Measurements from ENCODE around the gene EPB41L3. TPM values are rescaled to one million over a fixed set of nuclear protein-coding genes. Genes with fewer than 3 reads are reported as not detected.

The EPB41L3 gene
- total RNA-seq, 1 experiment from 2014 or later: 0.34 TPM

DNA sequence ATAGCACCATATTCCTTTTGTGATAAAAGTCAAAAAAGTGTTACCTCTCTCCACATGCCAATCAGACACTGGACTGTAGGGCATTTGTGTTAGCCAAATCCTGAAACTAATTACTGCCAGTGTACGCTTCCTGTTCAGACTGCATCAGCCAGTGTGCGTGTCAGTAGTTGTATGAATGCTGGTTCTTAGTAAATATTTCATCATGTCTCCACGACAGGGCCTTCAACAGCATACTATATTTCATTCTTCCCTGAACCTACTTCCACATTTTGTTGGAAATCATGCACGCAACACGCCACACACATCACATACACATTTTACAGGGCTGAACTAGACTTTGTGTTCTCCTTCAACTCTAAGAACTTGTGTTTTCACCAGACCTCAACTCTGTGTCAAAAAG, 77.5 kb downstream of the EPB41L3 start:
- Histone ChIP-seq H3K9me3 (ENCODE audit: control insufficient read depth in 1 of 2, insufficient read depth in 1 of 2, low read depth in 1 of 2, low read length in 2 of 2) (peaks cover 8 to 26% of the 10 kb centered on the region in 2 experiments; a peak in 2 of 4 replicates), H3K4me2 (ENCODE audit: low read length) (no peak overlapping the region), H3K4me3 (replicated peaks in 1 of 2; ENCODE audit: low read depth in 1 of 2, low read length in 2 of 2) (no peak overlapping the region), H3K9me2 (ENCODE audit: insufficient read depth) (no peaks in the 10 kb centered on the region), H4K20me1 (ENCODE audit: insufficient read depth) (no peaks in the 10 kb centered on the region), H3K4me1 (ENCODE audit: control insufficient read depth in 1 of 2, insufficient read depth in 2 of 2, low read length in 2 of 2) (no peaks in the 10 kb centered on the region), H3K9ac (ENCODE audit: low read length) (no peak overlapping the region), H2AFZ (ENCODE audit: low read depth, low read length, poor library complexity, severe bottlenecking) (no peak overlapping the region), H3K36me3 (ENCODE audit: control insufficient read depth in 1 of 2, insufficient read depth in 2 of 2, low read length in 2 of 2) (no peaks in the 10 kb centered on the region), H3K27ac (ENCODE audit: low read depth, low read length) (no peak overlapping the region), H3K27me3 (ENCODE audit: insufficient read depth, low read length) (no peaks in the 10 kb centered on the region), H3K79me2 (ENCODE audit: insufficient read depth, low read length) (no peaks in the 10 kb centered on the region)
- RAD21 ChIA-PET (ENCODE audit: low non-redundant PET in 1 of 2, low total read pairs in 2 of 2, uncharacterized antibody in 2 of 2, unreplicated experiment in 2 of 2): no interaction called here
- CTCF ChIA-PET: no interaction called here
- DNase-seq (ENCODE audit: low read depth, low spot score) (no peak), ATAC-seq (no peak)
- intact Hi-C loops (cut with micrococcal nuclease): no loop called here
- no TSS peak for BruUV-seq (replicated peaks)
- TF ChIP-seq SP1 (IDR thresholded peaks at IDR 0.05; ENCODE audit: low read depth): no peak
- TF ChIP-seq ZFX (IDR thresholded peaks at IDR 0.05): no peak
- TF ChIP-seq EGR1 (IDR thresholded peaks at IDR 0.05; ENCODE audit: low read depth): no peak
- TF ChIP-seq, protein P1, sequence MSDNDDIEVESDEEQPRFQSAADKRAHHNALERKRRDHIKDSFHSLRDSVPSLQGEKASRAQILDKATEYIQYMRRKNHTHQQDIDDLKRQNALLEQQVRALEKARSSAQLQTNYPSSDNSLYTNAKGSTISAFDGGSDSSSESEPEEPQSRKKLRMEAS (IDR thresholded peaks at IDR 0.05): no peak
- TF ChIP-seq EZH2 (IDR thresholded peaks at IDR 0.05): no peak
- TF ChIP-seq SRF (IDR thresholded peaks at IDR 0.05; ENCODE audit: low read depth): no peak
- TF ChIP-seq, protein P2, sequence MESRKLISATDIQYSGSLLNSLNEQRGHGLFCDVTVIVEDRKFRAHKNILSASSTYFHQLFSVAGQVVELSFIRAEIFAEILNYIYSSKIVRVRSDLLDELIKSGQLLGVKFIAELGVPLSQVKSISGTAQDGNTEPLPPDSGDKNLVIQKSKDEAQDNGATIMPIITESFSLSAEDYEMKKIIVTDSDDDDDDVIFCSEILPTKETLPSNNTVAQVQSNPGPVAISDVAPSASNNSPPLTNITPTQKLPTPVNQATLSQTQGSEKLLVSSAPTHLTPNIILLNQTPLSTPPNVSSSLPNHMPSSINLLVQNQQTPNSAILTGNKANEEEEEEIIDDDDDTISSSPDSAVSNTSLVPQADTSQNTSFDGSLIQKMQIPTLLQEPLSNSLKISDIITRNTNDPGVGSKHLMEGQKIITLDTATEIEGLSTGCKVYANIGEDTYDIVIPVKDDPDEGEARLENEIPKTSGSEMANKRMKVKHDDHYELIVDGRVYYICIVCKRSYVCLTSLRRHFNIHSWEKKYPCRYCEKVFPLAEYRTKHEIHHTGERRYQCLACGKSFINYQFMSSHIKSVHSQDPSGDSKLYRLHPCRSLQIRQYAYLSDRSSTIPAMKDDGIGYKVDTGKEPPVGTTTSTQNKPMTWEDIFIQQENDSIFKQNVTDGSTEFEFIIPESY (IDR thresholded peaks at IDR 0.05; ENCODE audit: extremely low read depth, insufficient replicate concordance, low read length): no peak
- no peak for TF ChIP-seq ZNF274 (IDR thresholded peaks at IDR 0.05; ENCODE audit: low read depth, low read length)
- TF ChIP-seq POLR2A (IDR thresholded peaks at IDR 0.05; ENCODE audit: borderline replicate concordance, extremely low read depth, insufficient read depth, insufficient read length): no peak
- no peak for TF ChIP-seq TCF7L2 (IDR thresholded peaks at IDR 0.05; ENCODE audit: borderline replicate concordance, extremely low read depth, insufficient read depth, insufficient read length)
- TF ChIP-seq YY1 (IDR thresholded peaks at IDR 0.05; ENCODE audit: extremely low read depth, insufficient replicate concordance, low read depth, low read length): no peak
- TF ChIP-seq POLR2AphosphoS5 (IDR thresholded peaks at IDR 0.05; ENCODE audit: low read depth, low read length): no peak
- POLR2A ChIA-PET: no interaction called here

Measured in HCT116 (cell line).